ENCODE results near the gene ADARB1. TPM values are rescaled to one million over a fixed set of nuclear protein-coding genes. Genes with fewer than 3 reads are reported as not detected.

ADARB1 gene
- total RNA-seq, 1 experiment from 2014 or later = 14.1 TPM

DNA sequence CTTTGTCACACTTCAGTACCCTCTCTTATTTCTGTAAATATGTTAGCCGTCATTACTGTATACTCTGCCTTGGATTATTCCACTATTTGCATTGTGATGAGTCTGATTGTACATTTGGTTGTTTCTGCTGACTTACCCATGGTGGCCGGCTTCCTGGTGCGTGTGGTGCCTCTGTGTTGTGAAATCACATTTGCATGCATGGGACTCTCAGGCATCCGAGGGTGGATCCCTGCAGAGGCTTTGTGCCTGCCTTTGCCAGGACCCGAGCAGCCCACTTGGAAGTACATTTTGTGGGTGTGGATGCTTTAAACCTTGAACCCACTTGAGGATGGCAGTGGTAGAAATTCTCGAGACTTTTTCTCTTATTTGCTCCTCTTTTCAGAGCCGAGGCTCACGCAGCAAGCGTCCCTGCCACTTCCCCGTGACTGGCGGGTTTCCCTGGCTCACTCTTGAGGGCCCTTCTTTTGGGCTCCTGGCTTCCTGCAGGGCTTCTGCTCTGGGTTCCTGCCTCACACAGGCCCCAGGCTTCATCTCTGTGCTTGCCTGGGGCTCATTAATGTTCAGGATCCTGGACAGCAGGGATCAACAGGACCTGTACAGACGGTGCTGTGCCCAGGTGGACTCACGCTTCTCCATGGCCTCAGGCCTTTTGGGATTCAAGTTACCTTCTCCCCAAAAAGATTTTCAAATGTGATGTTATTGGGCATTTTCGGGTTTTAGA lies 176.7 kb downstream of the ADARB1 start:
- ChIA-PET POLR2A (ENCODE audit: unreplicated experiment) (no interaction called here), CTCF (no interaction called here)
- intact Hi-C loops (cut with micrococcal nuclease) = no loop called here
- Histone ChIP-seq H3K27ac (ENCODE audit: low read length) (no peak overlapping the region), H3K9me3 (ENCODE audit: low read length) (no peaks in the 10 kb centered on the region), H3K4me3 (ENCODE audit: low read length) (no peak overlapping the region), H3K9me2 (replicated peaks; ENCODE audit: low read length) (no peaks in the 10 kb centered on the region), H2AFZ (ENCODE audit: low read length) (no peak overlapping the region), H3K27me3 (ENCODE audit: low read length) (0 out of 2 replicates have a peak, but pooled peaks cover 8% of the 10 kb centered on the region), H3K79me2 (ENCODE audit: low read length) (no peaks in the 10 kb centered on the region), H3K4me1 (ENCODE audit: insufficient read depth, low read length) (peaks cover 25% of the 10 kb centered on the region), H3K36me3 (ENCODE audit: low read depth, low read length) (no peaks in the 10 kb centered on the region), H3K9ac (ENCODE audit: low read length) (no peak overlapping the region), H4K20me1 (ENCODE audit: low read length) (no peaks in the 10 kb centered on the region), H3F3A (ENCODE audit: low read length, unreplicated experiment) (no peaks in the 10 kb centered on the region), H3K4me2 (ENCODE audit: low read length) (no peak overlapping the region)
- ATAC-seq = no peak
- TF ChIP-seq EZH2phosphoT487 (IDR thresholded peaks at IDR 0.05; ENCODE audit: borderline replicate concordance, low read length) = no peak
- TF ChIP-seq EZH2 (IDR thresholded peaks at IDR 0.05; ENCODE audit: low read length, unreplicated experiment) = no peak
- TF ChIP-seq, protein P1, sequence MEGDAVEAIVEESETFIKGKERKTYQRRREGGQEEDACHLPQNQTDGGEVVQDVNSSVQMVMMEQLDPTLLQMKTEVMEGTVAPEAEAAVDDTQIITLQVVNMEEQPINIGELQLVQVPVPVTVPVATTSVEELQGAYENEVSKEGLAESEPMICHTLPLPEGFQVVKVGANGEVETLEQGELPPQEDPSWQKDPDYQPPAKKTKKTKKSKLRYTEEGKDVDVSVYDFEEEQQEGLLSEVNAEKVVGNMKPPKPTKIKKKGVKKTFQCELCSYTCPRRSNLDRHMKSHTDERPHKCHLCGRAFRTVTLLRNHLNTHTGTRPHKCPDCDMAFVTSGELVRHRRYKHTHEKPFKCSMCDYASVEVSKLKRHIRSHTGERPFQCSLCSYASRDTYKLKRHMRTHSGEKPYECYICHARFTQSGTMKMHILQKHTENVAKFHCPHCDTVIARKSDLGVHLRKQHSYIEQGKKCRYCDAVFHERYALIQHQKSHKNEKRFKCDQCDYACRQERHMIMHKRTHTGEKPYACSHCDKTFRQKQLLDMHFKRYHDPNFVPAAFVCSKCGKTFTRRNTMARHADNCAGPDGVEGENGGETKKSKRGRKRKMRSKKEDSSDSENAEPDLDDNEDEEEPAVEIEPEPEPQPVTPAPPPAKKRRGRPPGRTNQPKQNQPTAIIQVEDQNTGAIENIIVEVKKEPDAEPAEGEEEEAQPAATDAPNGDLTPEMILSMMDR (conservative IDR thresholded peaks at IDR 0.05; ENCODE audit: low read depth, low read length) = no peak
- BruUV-seq (replicated peaks) = no TSS peak
- DNase-seq = no peak

DNA sequence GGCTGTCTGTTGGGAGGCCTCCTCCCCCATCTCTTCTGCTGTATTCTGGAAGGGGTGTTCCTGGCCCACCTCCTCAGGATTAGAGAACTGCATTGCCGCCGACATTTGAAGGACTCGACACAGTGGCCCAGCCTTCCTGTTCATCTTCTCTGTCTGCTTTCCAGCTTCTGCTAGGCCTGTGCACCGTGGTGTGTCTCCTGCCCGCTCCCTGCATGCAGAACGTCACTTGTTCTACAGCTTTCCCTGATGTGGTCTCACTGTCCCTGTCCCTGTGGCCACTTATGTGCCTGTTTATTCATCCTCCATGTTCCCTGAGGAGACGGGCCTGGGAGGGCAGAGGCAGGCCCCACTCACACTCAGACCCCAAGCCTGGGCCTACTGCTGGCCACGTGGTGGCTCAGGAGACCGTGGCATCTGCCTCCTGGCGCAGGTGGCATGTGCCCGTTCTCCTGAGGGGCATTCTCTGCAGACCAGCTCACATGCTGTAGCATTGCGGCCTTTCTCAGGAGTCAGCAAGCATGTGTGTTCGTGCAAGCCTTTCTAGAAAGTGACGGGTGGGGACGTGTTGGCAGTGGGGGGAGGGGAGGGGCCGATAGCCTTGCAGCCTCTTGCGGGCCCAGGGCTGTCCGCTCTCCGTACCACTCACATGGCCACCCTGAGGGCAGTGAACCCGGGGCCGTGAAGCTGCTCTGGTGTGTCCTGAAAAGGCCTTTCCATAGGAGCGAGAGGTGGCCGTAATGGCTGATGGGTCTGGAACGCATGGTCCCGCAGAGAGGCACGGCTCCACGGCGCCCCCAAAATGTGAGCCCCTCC lies 177.5 kb downstream of the ADARB1 start:
- Histone ChIP-seq H3K36me3 (ENCODE audit: low read depth, low read length) (no peaks in the 10 kb centered on the region), H3K9ac (ENCODE audit: low read length) (no peak overlapping the region), H4K20me1 (ENCODE audit: low read length) (no peaks in the 10 kb centered on the region), H3K4me3 (ENCODE audit: low read length) (no peak overlapping the region), H3K27me3 (ENCODE audit: low read length) (0 out of 2 replicates have a peak, but pooled peaks cover 8% of the 10 kb centered on the region), H3K4me2 (ENCODE audit: low read length) (no peak overlapping the region), H3K9me3 (ENCODE audit: low read length) (no peaks in the 10 kb centered on the region), H2AFZ (ENCODE audit: low read length) (no peak overlapping the region), H3K27ac (ENCODE audit: low read length) (no peak overlapping the region), H3K79me2 (ENCODE audit: low read length) (no peaks in the 10 kb centered on the region), H3K9me2 (replicated peaks; ENCODE audit: low read length) (no peaks in the 10 kb centered on the region), H3K4me1 (ENCODE audit: insufficient read depth, low read length) (peaks cover 25% of the 10 kb centered on the region), H3F3A (ENCODE audit: low read length, unreplicated experiment) (no peaks in the 10 kb centered on the region)
- POLR2A ChIA-PET (ENCODE audit: unreplicated experiment) = no interaction called here
- DNase-seq = no peak
- no TSS peak for BruUV-seq (replicated peaks)
- TF ChIP-seq, protein P1 (conservative IDR thresholded peaks at IDR 0.05; ENCODE audit: low read depth, low read length) = no peak
- TF ChIP-seq EZH2phosphoT487 (IDR thresholded peaks at IDR 0.05; ENCODE audit: borderline replicate concordance, low read length) = no peak
- no peak for TF ChIP-seq EZH2 (IDR thresholded peaks at IDR 0.05; ENCODE audit: low read length, unreplicated experiment)
- ATAC-seq = no peak
- intact Hi-C loops (cut with micrococcal nuclease) = no loop called here
- CTCF ChIA-PET = no interaction called here

Measured in PC-3 (cell line).